NK-92 (cell line): ENCODE measurements around the gene TTC38.

ENCODE experiments used
- DNase-seq: peaks from one replicate; lab custom pipeline; 2025; ENCODE audit not compliant: unreplicated experiment; lab: John Stamatoyannopoulos, UW

Gene TTC38

DNA sequence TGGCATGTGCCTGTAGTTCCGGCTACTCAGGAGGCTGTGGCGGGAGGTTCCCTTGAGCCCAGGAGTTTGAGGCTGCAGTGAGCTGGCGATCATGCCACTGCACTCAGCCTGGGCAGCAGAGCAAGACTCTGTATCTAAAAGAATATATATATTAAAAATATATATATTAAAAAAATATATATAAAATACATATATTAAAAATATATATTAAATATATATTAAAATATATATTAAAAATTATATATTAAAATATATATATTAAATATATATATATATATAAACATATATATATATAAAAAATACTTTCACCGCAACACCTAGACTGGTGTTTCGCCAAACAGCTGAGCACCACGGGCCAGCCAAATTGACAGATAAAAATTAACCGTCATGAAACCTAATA lies 8.8 kb downstream of the TTC38 start:
- no peak for DNase-seq

DNA sequence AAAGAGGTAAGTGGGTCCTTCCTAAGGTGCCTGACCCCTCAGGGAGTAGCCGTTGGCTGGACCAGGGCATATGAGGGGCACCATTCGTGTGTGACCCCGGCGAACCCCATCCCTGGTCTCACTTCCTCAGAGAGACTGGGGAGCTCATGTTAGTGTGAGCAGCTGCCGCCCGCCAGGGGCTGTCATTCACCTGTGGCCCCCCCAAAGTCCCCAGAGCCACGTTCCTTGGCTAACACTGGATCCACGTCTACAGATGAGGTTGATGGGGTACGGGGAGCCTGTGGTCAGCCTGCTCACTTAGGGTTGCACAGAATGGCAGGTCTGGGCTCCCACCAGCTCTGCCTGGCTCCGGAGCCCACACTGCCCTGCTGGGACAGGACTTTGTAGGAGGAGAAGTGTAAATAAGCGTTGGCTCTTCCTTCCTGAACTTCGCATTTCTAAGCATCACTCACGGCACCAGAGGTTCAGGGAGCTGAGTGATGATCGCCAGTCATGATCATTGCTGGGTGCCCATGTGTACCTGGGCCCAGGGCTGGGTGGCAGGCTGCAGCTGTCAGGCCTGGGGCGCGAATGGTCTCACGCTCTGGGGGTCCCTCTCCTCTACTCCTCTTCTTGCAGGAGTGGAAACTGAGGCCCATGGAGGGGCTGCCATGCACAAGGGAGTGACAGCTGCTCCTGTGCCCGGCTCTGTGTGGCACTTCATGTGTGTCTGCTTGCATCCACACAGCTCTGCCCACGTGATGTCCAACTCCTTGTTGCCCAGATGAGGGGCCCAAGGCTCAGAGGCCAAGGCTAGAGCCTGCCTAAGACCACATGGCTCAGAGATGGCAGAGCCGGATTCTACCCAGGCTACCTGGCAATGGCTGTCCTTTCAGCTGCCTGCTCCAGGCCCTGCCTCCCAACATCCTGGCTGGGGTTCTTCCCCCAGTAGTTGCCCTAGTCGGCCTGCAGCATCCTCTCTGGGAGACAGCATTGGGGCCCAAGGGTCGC lies 11.1 kb downstream of the TTC38 start:
- no peak for DNase-seq

DNA sequence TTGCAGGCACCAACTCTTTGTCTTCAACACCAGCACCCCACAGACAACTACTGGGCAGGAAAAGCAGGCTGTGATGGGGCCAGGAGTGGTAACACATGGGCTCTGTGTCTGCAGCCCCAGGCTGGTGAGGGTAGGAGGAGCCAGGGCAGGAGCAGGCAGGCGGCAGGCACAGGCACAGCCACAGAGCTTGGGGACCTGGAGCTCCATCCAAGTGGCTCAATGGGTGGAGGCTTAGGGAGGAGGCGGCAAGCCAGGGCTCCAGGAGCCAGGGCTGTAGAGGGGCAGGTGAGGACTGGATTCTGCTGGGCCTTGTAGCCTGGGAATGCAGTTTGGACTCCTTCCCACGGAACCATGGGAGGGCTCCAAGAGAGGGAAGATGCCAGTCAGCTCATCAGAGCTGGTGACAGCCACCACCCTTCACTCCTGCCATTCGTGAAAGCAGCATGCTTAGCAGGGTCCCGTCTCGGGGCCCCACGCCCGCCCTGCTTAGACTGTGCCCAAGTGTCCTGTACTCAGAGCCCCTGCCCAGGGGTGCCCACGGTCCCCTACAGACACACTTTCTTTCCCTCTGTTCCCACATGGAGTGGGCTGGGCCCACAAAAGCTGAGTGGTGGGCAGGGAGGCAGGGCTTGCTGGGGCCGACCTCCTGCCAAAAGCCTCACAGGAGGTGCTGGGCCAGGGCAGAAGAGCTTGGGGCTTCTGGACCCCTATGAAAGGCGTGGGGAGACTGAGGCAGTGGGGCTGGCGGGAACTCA lies 12.4 kb downstream of the TTC38 start:
- DNase-seq = no peak

DNA sequence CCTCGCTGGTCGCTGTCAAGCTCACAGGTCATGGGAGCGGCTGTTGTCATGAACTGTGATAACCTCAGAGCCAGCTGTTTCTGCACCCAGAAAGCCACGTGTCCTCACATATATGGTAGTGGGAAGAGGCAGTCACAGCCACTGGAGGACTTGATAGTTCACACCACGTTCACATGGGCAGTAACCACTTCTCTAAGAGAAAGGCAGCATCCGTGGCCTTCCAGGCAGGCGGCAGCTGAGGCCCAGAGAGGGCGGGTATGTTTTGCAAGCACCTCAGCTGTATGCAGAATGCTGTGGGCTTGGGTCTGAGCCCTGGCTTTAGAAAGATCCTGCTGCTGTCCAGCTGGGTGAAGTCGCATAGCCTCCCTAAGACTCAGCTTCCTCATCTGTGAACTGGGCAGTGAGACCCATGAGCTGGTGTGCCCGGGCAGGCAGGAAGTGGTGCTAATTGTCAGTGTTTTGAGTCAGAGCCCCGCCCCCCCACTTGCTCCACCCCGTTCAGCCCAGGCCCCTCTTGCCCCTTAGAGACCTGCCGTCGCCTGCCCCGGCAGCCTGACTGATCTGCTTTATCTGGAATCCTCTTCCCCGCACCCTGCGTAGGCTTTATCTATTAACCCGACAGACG lies 13.3 kb downstream of the TTC38 start:
- DNase-seq = no peak

DNA sequence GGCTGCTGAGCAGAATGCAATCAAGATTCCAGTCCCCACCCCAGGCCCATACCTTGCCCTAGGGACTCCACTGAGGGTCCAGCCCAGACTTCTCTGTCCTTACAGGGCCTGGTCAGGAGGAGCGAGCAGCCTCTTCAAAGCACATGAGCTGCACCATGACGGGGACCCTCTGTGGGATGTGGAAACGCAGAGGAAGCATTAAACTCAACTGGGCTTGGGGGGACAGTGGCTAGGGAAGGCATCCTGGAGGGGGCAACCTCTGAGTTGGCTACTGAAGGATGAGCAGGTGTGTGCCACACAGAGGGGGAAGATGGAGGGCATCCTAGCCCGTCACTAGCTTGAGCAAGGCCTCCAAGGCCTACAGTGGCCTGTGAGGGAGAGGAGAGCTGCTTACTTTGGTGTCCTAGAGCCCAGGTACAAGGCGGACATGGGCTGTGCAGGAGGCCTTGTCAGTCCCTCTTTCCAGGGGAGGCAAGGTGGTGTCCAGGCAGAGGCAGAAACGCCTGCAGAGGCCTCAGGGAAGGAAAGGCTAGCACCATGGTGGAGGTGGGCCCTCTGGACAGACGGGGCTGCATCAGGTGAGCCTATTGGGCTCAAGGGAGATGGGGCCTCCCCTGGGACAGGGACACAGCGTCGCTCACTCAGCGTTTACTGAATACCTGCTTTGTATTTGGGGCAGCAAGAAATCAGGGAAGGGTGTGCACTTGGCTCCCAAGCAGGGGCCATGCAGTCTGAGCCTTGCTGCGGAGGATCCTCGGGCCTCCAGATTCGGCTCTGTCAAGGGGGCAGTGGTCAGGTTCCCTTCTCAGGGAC lies 14.3 kb downstream of the TTC38 start:
- DNase-seq = no peak

DNA sequence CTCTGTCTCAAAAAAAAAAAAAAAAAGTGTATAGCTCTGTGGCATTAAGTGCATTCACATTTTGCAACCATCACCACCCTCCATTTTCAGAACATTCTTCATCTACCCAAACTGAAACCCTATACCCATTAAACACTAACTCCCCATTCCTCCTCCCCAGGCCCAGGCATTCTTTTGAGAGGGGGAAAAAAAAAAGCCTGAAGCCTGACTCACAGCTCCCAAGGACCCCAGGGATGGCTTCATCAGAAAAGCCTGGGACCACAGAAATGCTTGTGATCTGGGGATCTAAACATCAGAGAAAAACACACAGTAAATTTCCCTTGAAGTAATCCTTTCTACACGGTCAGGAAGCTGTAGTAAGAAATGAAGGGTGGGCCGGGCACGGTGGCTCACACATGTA lies 18.2 kb downstream of the TTC38 start:
- no peak for DNase-seq

DNA sequence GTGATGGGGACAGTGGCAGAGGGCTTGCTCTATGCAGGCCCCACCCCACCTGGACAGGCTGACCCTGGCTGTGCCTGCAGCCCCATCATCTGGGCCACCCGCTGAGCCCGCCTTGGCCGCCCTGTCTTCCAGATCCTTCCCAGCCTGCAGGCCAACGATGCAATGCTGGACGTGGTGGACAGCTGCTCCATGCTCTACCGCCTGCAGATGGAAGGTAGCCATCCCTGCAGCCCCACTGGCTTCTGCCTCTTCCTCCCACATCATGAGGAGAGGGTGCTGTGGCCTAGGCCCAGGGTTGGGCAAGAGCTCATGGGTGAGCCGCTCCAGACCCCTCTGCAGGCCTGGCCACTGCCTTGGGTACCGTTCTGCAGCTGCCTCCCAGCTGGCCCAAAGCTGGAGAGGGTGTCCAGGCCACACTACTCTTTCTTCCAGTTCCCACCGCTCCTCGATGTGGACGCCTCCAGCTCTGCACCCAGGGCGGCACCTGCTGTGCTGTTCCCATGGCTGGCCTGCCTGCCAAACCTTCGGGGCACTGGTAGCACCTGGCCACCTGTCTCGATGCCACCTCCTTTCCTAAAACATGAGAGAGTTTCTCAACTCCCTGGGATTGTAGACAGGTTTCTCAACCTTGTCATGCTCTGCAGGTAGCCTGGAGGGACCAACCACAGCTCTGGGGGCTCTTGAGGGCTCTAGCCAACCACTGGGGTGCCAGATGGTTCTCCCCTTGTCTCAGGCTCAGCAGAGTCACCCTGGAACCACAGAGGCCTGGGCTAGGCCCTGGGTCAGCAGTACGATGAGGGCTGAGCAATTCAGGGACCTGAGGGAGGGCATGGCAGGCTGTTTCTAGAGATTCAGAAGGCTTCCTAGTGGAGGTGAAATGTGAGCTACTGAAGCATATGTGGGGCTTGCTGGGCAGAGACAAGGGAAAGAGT lies 19.4 kb downstream of the TTC38 start:
- no peak for DNase-seq

DNA sequence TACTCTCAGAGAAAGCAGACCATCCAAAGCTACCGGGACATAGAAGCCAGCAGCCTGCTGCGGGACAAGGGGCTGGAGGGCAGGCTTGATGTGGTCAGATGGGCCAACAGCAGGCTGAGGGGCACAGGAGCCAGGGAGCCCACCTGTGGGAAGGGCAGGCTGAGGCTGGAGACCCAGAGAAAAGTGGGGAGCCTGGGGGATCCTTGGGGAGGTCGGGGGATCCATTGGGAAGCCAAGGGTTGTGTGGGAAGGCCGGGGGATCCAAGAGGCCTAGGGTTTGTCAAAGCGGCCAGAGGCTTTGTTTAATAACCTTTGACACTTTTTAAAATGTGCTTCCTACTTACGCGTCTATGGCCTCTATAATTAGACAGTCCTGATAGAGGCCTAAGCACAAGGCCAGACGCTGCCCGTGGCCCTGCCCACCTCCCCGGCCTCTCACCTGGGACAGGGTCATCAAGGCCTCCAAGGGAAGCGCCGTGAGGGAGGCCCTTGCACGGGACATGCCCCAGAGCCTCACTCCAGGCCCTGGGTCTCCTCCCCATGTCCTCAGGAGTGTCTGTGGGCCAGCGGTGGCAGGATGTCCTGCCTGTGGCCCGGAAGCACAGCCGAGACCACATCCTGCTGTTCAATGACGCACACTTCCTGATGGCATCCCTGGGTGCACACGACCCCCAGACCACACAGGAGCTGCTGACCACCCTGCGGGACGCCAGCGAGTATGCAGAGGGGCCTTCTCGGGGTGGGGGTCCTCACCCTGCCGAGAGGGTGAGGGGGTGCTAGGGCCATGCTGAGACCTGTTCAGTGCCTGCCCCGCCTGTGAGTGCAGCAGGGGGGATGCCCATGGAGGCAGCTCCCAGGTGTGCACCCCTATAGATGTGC lies 20.3 kb downstream of the TTC38 start:
- DNase-seq = no peak

DNA sequence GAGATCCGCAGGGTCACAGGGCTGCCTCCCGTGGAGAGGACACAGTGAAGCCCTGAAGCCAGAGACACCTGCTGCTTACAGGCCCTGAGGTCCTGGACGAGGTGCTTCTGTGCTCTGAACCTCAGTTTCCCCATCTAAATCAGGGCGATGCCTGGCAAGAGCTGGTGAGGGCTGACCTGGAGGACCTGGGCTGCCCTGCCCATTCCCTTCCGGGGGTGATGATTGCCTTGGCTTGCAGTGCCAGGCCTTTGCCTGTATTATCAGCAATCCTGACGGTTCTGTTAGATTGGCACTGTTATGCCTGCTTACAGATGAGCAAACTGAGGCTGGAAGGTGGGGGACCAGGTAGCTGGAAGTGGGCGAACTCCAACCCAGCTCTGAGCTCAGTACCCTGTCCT lies 21.0 kb downstream of the TTC38 start:
- no peak for DNase-seq

DNA sequence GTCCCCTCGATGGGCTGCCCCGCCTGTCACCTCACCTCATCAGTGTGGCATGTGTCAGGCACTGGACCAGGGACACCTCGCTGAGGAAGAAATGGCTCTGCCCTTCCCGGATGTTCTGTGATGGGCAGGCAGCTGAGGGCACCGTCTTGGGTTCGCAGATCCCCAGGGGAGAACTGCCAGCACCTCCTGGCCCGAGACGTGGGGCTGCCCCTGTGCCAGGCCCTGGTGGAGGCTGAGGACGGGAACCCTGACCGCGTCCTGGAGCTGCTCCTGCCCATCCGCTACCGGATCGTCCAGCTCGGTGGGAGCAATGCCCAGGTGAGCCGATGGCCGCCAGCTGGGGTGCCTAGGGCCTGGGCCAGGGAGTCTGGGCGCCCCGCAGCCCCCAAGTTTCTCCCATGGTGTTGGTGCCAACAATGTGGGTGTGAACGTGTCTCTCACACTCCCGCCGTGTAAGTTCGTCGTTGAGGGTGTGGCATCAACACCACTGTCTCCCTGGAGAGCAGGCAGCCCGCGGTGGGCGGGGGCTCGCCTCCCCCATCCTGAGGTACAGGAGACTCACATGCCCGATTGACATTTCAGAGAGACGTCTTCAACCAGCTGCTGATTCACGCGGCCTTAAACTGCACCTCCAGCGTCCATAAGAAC lies 21.6 kb downstream of the TTC38 start:
- DNase-seq = no peak

DNA sequence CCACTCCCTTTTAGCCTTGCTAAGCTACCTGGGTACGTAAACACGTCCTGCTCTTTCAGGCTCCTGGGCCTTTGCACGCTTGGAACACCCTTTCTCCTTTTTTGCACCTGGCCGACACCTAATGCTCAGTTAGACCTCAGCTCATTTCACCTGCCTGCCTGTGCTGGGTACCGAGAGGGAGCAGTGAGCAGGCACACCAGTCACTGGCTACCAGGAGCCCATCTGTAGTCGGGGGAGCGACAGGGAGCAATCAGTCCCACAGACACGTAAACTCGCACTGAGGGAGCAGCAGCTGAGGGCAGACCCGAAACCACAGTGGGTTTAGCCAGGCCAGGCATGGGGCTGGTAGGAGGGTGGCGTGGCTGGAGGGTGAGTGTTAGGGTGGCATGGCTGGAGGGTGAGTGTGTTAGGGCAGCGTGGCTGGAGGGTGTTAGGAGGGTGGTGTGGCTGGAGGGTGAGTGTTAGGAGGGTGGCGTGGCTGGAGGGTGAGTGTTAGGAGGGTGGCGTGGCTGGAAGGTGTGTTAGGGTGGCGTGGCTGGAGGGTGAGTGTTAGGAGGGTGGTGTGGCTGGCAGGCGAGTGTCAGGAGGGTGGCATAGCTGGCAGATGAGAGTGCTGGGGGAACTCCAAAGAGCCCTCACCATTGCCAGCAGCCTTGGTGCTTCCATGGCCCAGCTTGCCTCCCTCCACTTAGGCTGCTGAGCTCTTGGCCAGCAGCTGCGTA lies 22.5 kb downstream of the TTC38 start:
- no peak for DNase-seq

DNA sequence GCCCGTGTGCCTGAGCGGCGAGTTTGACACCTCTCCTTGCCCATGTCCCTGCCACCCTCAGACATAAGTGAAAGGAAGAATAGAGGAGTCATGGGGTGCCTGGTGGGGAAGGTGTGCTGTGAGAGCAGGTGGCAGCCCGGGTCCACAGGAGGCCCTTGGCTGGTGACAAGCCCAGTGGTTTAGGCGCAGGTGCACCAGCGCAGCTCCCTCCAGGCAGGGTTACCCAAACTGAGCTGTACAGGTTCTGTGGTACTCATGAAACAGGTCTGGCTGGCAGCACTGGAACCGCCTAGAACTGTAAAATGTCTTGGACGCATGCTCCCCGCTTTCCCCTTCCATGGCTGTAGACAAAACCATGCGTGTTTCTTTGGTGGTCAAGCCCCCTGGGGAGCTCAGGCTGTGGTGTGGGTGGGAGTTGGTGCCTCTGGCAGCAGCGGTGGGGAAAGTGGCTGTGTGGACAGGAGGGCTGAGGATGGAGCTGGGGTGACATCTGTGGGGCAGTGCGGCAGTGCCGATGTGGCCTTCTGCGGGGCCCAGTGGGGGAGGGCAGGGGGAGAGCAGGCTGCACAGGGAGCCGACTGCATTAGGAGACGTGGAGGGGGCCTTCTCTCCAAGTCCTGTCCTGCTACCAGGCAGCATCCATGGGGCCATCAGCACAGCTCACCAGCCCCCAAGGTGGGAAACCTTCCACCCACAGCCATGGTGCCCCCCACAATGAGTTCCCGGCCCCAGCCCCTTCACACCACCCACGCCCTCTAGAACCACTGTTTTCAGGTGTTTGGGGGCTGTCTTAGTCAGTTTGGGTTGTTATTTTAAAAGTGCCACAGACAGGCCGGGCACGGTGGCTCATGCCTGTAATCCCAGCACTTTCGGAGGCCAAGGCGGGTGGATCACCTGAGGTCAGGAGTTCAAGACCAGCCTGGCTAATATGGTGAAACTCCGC lies 23.3 kb downstream of the TTC38 start:
- DNase-seq = no peak

DNA sequence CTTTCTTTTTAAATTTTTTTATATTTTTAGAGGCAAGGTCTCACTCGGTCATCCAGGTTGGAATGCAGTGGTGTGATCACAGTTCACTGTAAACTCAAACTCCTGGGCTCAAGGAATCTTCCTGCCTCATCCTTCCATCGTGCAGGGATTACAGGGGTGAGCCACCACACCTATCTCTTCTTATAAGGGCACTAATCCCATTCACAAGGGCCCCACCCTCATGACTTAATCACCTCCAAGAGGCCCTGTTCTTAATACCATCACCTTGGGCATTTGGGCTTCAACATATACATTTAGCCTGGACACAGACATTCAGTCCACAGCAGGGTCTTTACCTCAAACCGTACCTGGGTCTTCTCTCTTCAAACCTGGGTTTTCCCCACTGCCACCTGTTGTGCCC lies 24.4 kb downstream of the TTC38 start:
- no peak for DNase-seq

DNA sequence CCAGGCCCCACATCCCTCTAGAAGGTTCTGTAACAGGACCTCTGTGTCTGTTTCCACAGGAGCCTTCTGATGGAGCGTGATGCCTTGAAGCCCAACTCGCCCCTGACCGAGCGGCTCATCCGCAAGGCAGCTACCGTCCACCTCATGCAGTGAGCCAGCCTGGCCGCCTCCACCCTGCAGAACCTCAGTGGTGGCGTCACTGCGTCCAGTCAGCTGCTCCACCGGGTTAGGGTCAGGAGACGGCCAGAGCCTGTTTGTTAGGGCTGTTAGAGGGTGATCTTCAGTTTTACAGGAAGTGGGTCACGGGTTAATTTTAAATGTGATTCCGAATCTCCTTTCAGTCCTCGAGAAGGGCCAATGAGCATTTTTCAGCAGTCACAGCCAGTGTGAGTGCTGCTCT lies 24.9 kb downstream of the TTC38 start:
- no peak for DNase-seq

DNA sequence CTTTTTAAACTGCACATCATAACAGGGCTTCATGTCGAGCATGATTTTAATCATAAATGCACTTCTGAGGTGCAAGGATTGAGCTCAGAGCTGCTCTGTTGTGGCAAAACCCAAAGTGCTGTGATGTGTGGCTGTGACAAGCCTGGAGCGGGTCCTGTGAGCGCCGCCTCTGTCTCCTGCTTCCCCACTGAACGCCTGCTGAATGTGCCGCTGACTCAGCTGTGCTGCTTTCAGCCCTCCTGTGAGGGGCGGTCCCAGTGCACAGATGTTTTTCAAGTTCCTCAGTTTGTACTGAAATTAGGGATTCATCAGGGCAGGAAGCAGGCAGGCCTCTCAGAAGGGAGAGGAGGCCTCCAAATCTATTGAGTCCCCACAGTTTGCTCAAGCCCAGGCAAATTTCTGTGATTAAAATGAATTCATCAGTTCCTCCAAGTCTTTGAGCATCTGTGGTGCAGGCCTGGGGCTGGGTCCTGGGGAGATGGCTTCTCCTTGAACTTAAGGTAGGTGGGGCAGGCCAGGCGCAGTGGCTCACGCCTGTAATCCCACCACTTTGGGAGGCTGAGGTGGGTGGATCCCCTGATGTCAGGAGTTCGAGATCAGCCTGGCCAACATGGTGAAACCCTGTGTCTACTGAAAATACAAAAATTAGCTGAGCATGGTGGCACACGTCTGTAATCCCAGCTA lies 25.9 kb downstream of the TTC38 start:
- DNase-seq = no peak

DNA sequence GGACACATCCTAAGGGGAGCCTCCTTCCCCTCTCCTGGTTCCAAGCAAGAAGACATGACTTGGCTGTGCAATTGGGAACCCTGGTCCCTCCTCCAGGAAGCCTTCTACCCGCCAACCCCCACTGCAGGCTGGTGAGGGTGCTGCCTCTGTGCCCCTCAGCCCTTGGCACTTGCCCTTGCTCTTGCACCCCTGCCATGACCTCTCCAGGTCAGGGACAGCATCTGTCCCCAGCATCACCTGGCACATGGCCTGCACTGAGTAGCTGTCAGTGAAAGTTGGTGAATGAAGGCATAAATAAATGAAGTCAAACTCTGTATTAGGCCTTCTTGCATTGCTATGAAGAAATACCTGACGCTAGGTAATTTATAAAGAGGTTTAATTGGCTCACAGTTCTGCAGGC lies 27.0 kb downstream of the TTC38 start:
- no peak for DNase-seq
